CMK (cell line): Measurements from ENCODE around the gene MRPS27.
A peak's percentile ranks its signal among the peaks of the same experiment; 100 is the strongest.

ENCODE experiments used
- DNase-seq: peaks from one replicate; pipeline ENCODE4 v3.0.0-alpha.2; 2010; ENCODE audit warnings: low read depth

The MRPS27 gene

DNA sequence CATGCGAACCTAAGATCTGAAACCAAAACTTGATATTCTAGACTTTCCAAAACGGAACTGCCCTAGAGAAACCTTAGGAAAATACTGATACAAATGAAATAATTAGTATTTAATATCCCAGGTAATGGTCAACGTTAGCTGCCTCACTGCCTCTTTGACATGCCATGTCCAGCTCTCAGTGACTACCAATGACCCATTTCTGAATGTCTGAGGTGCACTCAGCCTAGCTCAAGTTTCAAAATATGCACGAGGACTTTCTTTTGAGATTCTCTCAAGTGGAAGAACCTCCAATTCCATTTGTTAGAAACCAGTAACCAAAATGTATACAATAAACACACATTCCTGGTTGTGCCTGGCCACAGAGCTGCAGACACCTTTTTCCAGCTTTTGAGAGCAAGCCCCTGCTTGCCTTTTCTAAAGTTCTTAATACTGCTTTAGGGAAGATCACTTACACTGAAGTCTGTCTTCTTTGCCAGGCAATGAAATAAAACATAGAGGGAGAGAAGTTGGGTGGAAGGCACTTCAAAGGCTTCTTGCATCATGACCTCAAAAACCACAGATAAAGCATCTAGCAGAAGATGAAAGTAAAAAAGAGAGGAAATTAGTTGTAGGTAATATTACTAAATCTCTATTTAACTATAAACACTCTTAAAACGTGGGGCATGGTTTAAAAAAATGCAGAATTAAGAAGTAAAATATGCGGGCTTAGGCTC lies 87.9 kb downstream of the MRPS27 start:
- DNase-seq: no peak

DNA sequence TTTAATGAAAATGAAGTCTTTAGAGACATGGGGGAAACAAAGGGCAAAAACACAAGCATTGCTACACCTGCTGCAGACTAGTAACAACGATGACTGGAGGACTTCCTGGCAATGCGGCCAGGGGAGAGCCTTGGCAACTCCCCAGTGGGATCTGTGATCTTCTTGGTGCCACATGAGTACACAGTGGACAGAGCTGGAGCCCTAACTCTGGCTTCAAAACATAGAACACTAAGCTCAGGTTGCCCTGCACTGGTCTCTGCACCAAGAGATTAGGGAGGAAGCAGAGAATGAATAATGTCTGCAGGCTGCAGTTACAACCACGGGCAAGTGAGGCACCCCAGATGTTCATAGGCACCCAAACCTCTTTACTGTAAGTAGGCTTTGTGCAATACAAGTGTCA lies 91.1 kb downstream of the MRPS27 start:
- DNase-seq: no peak

DNA sequence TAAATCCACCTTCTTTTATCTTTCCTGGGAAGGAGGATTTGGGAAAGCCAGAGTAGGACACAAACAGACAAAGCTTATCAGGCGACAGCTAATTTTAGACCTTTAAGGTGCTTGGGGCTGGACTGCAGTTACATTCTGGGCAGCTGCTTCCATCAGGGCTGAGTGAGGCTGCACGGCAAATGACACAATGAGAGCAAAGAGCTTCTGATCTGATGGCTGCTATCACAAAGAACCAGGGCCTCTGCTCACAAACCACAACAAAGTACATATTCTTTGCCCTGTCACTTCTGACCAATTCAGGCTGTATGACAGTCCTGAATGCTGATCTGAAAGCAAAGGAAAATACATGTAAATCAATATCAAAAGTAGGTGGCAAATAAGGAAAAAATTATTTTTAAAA lies 93.1 kb downstream of the MRPS27 start:
- DNase-seq: peak; percentile 50

DNA sequence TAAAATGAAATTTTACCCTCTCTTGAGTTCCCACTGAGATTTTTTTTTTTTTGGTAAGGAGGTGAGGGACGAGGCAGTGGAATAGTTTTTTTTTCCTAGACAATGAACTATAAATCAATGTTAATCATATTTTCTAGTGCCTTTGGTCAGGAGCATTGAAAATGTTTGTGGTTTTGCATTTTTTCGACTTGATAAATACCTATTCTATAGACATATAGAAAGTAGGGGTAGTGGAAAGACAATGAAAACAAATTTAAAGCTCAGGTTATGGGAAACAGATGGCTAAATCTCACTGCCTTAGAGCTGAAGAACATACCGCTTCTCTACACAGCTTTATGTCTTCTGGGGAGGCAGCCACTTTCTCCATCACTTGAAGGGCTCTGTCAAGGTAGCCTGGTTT lies 94.3 kb downstream of the MRPS27 start:
- no peak for DNase-seq

DNA sequence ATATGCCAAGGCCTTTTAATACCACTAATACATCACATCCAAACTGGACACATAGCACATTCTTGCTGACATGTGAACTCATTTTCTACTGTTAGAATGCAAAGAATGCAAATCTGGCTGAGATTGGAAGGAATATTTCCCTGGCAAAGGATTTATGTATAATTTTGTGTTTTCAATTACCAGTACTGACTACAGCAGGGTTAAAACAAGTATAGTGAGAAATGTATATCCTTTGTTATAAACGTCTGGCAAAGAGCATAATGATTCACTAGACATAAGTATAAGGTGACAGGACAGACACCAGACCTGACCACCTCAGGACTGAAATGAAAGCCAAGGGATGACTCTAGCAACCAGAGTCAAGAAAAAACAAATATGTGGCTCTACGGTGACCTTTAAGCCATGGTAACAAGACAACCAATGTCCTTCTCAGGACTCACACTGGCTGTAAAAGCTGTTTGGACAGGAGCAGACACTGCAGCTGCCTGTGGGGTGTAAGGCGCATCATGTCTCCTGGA lies 95.0 kb downstream of the MRPS27 start:
- DNase-seq: no peak

DNA sequence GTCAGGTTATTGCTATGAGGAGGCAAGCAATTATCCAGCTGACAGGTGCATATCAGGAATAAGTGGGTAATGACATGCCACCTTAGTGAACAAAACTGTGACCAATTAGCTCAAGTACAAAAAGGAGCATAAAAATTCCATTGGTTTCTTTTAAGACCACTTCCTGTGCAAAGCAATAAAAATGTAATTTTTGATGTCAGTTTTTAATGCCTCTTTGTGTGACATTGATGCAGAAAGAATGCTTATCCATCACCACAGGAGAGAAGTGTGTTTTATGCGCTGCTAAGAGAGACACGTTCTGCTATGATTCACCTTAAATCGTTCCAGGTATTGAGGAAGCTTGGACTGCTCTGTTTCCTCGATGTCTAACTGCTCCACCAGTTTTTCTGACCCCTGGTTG lies 96.7 kb downstream of the MRPS27 start:
- no peak for DNase-seq

GRCh38 chr5:72222521-72222920 lies 97.5 kb downstream of the MRPS27 start:
- DNase-seq: no peak

GRCh38 chr5:72221541-72221940 lies 98.5 kb downstream of the MRPS27 start:
- no peak for DNase-seq

GRCh38 chr5:72221099-72221498 lies 98.9 kb downstream of the MRPS27 start:
- no peak for DNase-seq

DNA sequence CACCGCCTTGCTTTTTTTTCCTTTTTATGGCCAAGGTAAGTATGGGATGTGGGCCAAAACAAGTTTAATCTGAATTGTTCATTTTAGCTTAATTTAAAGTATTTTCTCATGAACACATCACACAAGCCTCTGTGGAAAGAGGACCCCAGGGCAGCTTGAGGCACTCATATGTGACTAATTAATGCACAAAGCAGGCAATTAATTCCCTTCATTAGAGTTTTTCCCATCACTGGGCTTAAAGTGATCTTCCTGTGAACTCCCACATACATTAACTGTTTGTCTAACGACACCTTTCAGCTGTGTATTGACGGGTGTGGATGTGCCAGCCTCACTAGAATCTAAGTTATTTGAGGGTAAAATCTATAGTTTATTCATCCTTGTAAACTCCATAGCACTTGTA lies 103.3 kb downstream of the MRPS27 start:
- no peak for DNase-seq

DNA sequence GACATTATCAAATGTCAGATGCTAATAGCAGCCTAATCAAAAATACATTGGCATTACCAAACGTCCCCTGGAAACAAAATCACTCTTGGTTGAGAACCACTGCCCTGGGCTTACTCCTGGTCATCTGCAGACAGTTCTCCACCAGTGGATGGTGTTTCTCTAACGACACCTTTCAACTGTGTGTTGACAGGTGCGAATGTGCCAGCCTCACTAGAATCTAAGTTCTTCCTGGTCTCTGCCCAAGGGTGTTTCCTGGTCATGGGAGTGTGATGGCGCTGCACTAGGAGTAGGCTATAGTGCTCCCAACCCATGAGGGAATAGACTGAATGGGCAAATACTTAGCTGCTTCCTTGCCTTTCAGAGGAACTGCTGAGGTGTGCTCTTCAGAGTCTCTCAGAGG lies 105.9 kb downstream of the MRPS27 start:
- no peak for DNase-seq

GRCh38 chr5:72213482-72213881 lies 106.6 kb downstream of the MRPS27 start:
- no peak for DNase-seq

GRCh38 chr5:72212171-72212570 lies 107.9 kb downstream of the MRPS27 start:
- no peak for DNase-seq

DNA sequence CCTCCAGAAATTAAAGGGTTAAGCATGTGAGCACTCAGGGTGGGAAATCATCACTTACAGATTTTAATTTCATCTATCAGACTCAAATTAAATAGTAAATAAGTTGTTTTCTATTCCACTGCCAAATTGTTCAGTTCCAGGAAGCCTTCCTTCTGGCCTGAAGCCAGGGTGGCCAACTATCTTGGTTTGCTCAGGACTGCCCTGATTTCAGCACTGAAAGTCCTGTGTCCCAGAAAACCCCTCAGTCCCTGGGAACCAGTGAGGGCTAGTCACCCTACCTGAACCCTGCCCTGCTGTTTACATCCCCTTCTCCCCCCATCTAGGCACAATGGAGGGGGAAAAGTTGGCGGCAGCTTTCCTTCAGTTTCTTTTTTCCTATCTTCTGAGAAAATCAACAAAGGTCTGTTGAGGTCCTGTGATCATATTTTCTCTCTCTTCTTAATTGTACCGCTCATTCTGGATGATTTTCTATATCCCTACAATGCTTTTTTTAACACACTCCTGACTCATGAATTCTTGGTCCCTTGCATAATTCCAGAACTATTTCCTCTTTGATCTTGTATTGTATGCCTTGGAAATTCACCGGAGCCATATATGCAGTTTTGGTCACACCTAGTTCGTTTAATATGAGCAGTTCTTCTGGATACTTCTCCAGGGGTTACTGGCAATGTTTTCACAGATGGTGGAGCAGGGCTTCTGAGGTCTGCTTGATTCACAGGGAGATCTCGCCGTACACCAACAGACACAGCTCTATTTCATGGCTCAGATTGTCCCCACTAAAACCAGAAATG lies 109.0 kb downstream of the MRPS27 start:
- DNase-seq: no peak

- no peak for DNase-seq
Observed at GRCh38 chr5:72209147-72210115, 110.6 kb downstream of the MRPS27 start.

DNA sequence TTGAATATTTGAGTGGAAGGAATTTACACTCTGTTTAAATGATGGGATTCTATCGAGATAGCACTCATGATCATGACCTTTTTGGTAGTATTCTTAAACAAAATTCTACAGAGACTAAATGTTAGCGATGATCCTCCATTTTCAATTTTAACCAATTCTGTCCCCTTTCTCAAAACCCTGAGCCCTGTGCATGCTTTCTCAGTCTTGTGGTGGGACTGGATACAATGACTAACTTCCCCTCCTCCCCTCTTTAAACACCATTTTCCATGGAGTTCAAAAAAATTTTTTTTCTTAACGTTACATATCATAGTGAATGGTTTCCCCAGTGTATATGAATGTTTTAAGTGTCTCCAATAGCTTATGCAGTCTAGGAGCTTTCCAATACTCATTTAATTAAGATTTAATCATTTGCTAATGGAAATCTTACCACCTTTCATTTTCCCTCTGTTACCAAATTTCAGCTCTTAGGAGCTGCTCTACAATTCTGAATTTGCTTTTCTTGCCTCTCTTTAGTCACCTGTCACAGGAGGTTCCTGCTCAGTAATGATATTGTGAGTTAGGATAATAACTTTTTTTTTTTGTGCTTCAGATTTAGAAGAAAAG lies 111.6 kb downstream of the MRPS27 start:
- DNase-seq: no peak

DNA sequence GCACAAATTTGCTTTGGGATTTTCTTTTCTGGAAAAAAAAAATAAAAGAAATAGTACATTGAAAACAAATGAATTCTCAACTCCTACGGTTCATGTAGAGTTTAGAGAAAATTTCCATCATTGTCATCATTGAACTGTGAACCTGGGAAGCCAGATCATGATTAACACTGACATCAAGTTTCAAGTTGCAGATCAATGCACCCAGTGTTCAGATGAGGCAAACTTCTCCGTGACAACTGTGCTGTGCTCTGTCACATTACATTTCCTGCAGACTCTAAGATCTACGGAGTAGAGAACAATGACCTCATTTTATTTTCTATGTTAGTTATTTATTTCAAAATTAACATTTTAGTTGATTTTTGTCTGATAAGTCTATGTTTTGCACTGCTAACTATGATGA lies 113.0 kb downstream of the MRPS27 start:
- no peak for DNase-seq

- no peak for DNase-seq
Observed at GRCh38 chr5:72206160-72206559, 113.9 kb downstream of the MRPS27 start.

- DNase-seq: no peak
Observed at GRCh38 chr5:72205431-72206009, 114.5 kb downstream of the MRPS27 start.

DNA sequence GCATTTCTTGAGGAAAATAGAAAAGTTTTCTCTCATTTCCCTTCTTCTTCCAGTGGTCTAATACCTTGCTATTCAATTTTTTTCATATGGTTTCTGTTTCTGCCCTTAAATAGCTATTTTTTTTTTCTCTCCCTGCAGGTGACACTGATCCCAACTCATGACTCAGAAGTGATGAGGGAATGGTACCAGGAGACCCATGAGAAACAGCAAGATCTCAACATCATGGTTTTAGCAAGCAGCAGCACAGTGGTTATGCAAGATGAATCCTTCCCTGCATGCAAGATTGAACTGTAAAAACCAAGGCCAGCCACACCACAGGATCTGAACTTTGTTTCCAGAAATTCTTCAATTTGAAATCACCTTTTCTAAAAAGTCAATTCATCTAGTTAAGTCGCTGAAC lies 115.1 kb downstream of the MRPS27 start:
- no peak for DNase-seq

- DNase-seq: no peak
Observed at GRCh38 chr5:72203251-72203845, 116.7 kb downstream of the MRPS27 start.
